ENCODE data around the gene ATG9B.
A peak's percentile ranks its signal among the peaks of the same experiment; 100 is the strongest.

The ATG9B gene

DNA sequence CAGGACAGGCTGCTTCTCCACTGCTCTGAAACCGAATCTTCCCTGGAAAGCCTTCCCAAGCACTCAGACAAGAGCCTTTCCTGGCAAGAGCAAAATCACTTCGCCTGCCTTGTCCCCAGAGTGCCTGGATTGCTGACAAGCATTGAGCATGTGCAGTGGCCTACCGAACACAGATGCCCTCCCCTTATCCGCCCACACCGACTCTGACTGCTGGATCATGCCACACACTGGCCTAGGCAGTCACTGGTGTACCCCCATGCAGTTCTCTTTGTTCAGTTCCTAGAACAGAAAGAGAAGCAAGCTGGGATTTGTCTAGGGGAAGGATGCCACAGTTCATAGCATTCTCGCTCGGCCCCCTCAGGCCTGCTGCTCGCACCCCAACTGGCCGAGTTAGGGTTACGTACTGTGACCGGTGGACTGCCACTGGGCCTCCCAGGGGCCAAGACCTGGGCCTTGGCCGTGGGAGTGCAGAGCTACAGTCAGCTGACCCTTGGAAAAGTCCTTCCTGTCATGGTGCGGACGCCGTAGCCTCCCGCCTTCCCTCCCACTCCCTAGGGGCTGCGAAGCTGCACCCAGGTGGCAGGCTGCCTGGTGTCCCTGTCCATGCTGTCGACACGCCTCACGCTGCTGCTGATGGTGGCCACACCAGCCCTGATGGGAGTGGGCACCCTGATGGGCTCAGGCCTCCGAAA is 10.9 kb upstream of the ATG9B start:
- no peak for DNase-seq (ENCODE audit: low read depth)
- TF ChIP-seq, protein P1, sequence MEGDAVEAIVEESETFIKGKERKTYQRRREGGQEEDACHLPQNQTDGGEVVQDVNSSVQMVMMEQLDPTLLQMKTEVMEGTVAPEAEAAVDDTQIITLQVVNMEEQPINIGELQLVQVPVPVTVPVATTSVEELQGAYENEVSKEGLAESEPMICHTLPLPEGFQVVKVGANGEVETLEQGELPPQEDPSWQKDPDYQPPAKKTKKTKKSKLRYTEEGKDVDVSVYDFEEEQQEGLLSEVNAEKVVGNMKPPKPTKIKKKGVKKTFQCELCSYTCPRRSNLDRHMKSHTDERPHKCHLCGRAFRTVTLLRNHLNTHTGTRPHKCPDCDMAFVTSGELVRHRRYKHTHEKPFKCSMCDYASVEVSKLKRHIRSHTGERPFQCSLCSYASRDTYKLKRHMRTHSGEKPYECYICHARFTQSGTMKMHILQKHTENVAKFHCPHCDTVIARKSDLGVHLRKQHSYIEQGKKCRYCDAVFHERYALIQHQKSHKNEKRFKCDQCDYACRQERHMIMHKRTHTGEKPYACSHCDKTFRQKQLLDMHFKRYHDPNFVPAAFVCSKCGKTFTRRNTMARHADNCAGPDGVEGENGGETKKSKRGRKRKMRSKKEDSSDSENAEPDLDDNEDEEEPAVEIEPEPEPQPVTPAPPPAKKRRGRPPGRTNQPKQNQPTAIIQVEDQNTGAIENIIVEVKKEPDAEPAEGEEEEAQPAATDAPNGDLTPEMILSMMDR (IDR thresholded peaks at IDR 0.05; ENCODE audit: insufficient read depth, low read depth, low read length, missing control alignments) = no peak
- H3K4me3 ChIP-seq (ENCODE audit: low read length) = no peak overlapping the region

DNA sequence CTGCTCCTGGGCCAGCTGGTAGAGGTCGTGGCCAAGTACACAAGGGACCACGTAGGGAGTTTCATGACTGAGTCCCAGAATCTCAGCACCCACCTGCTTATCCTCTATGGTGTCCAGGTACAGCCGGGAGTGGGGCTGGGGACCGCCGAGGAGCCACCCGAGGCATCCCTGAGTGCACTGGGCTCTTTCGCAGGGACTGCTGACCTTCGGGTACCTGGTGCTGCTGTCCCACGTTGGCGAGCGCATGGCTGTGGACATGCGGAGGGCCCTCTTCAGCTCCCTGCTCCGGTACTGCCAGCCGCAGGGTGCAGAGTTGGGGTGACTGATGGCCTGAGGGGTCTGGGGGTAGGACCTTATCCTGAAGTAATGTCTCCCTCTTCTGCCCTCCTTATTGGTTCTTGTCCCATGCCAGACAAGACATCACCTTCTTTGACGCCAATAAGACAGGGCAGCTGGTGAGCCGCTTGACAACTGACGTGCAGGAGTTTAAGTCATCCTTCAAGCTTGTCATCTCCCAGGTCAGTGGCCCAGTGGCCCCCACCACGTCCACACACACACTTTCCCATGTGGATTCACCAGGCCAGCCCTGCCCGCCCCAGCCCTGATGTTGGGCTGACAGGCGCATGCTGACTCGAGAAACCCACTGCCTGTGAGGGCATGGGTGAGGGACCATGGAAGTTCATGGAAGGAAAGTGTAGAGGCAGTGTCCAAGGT is 10.2 kb upstream of the ATG9B start:
- TF ChIP-seq, protein P1 (IDR thresholded peaks at IDR 0.05; ENCODE audit: insufficient read depth, low read depth, low read length, missing control alignments) = no peak
- DNase-seq (ENCODE audit: low read depth) = no peak
- H3K4me3 ChIP-seq (ENCODE audit: low read length) = no peak overlapping the region

DNA sequence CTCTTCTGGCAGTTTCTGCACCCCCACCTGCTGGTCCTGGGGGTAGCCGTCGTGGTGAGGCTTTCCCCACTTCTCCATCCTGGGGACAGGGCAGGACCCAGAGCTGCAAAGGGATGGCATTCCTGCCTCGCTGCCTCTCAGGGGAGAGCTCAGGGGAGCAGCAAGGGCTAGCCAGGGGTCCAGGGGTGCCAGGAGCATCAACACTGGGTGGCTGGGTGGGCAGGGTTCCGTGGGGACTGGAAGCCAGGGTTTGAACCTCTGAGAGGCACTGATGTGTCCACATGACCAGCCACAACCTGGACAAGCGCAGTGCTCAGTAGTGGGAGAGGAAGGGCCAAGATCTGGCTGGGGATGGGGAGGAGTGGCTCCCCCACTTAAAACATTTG is 9.6 kb upstream of the ATG9B start:
- TF ChIP-seq, protein P1 (IDR thresholded peaks at IDR 0.05; ENCODE audit: insufficient read depth, low read depth, low read length, missing control alignments) = no peak
- no peak overlapping the region for H3K4me3 ChIP-seq (ENCODE audit: low read length)
- DNase-seq (ENCODE audit: low read depth) = no peak

DNA sequence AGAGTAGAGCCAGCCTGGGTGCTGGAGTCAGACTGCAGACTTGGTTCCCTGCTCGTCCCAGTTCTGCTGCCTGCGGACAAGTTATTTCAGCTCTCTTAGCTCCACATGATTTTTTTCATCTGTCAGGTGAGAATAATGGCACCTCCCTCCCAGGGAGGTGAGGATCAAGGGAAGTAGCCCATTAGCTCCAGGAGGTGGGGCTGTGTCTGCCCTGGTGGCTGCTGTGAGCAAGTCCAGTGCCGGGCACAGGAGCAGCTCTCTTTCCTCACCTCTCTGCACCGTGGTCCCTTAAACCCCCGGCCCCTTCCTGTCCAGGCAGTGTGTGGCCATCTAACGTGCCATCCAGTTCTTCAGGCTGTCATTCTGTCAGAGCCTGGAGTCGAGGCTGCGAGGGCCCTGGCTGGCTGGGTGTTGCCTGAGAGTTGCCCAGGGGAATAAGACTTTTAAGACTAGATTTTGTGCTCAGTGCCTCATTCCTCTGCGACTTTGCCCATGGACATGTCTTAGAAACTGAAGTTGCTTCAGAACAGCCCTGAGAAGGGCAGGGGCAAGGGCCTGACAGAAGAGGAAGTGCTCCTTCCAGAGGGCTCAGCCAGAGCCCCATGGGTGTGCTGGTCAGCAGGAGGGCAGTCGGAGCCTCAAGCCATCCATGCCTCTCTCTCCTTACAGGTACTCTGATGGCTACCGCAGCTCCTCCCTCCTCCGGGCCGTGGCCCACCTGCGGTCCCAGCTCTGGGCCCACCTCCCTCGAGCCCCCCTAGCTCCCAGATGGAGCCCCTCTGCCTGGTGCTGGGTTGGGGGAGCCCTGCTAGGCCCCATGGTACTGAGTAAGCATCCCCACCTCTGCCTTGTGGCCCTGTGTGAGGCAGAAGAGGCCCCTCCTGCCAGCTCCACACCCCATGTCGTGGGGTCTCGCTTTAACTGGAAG is 8.9 kb upstream of the ATG9B start:
- TF ChIP-seq, protein P1 (IDR thresholded peaks at IDR 0.05; ENCODE audit: insufficient read depth, low read depth, low read length, missing control alignments) = peak; percentile 6
- peak; percentile 23 for DNase-seq (ENCODE audit: low read depth)
- no peak overlapping the region for H3K4me3 ChIP-seq (ENCODE audit: low read length)

DNA sequence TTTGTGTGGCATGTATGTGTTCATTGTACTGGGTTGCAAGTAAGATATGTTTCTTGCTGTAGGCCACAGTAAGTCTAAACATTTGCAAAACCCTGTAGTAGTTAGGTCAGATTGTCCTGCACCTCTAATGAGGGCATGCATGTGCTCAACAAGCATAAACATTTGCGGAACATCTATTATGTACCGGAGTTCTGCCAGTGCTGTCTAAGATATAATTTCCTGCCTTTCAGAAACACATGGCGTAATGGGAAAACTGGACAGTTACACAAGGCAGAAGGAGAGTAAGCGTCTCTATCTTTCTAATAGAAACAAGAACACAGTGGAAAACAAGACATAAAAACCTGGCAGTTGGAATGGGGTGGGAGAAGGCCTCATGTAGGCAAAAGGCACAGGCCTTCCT is 6.7 kb upstream of the ATG9B start:
- DNase-seq (ENCODE audit: low read depth) = no peak
- TF ChIP-seq, protein P1 (IDR thresholded peaks at IDR 0.05; ENCODE audit: insufficient read depth, low read depth, low read length, missing control alignments) = no peak

DNA sequence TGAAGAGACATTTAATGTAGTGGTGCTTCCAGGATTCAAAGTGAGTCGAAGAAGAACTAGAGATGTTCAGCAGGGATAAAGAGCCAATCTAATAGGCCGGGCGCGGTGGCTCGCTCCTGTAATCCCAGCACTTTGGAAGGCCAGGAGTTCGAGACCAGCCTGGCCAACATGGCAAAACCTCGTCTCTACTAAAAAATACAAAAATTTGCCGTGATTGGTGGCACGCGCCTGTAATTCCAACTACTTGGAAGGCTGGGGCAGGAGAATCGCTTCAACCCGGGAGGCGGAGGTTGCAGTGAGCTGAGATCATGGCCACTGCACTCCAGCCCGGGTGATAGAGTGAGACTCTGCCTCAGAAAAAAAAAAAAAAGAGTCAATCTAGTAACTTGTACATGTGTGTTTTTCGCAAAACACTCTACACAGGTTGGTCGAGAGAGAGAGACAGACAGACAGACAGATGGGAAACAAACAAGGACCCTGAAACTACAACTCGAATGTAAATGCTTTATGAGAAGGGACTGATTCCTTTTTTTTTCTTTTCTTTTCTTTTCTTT is 4.7 kb upstream of the ATG9B start:
- DNase-seq (ENCODE audit: low read depth) = no peak
- H3K4me3 ChIP-seq (ENCODE audit: low read length) = peak overlapping the region; percentile 82
- TF ChIP-seq, protein P1 (IDR thresholded peaks at IDR 0.05; ENCODE audit: insufficient read depth, low read depth, low read length, missing control alignments) = no peak

More for the DNA sequence above, 6.7 kb upstream of the ATG9B start:
- no peak overlapping the region for H3K4me3 ChIP-seq (ENCODE audit: low read length)

All from epithelial cell of esophagus (primary cell).